Thyroid gland (tissue), 4 donors: ENCODE measurements around the gene SGCD. TPM values are rescaled to one million over a fixed set of nuclear protein-coding genes. Genes with fewer than 3 reads are reported as not detected.

Source experiments
- DNase-seq, 2 donors: peaks; one replicate each; pipeline ENCODE4 v3.0.0-alpha.2; 2019
- H3K27ac ChIP-seq, 3 donors: fragments of 200-600 bp; sonication (generic); 1 replicate in 2 of 3; 2 replicates in 1 of 3; pipeline ENCODE4 v1.5.1; 2016 to 2019; ENCODE audit warnings: mild to moderate bottlenecking in 1 of 3, moderate library complexity in 1 of 3
- H3K27me3 ChIP-seq: fragments of 200-600 bp; sonication (generic); one replicate; pipeline ENCODE4 v1.5.1; 2019
- H3K36me3 ChIP-seq, 2 donors: fragments of 200-600 bp; sonication (generic); one replicate each; pipeline ENCODE4 v1.5.1; 2016 to 2019
- H3K4me1 ChIP-seq, 2 donors: fragments of 200-600 bp; sonication (generic); one replicate each; pipeline ENCODE4 v1.5.1; 2017 to 2019
- H3K4me3 ChIP-seq, 3 donors: fragments of 200-600 bp; sonication (generic); replicated peaks in 1 of 3; 1 replicate in 2 of 3; 2 replicates in 1 of 3; pipeline ENCODE4 v1.5.1; 2016; ENCODE audit warnings: mild to moderate bottlenecking in 1 of 3
- H3K9me3 ChIP-seq: fragments of 200-600 bp; sonication (generic); one replicate; pipeline ENCODE4 v1.5.1; 2017
- POLR2A ChIP-seq, 2 donors: fragments of 450-650 bp; IDR thresholded peaks; one replicate each; pipeline ENCODE4 v1.6.1; 2017; ENCODE audit warnings: antibody characterized with exemption in 2 of 2, mild to moderate bottlenecking in 2 of 2, moderate library complexity in 1 of 2
- WGBS, 2 donors: methylation state at CpG; one replicate each; pipeline ENCODE4 v1.1.5; 2017; 5-methylcytosine and 5-hydroxymethylcytosine counted together
- intact Hi-C: fragments of 100-400 bp; cut with DNase I; formaldehyde crosslinking; loops from one replicate; pipeline ENCODE4 v1.15.1; 2023
- total RNA-seq, 4 donors: library from RNA; depleted of rRNA; stranded (reverse); fragments of >200 nt; gene quantifications; one replicate each; pipeline ENCODE4 v1.2.3, GENCODE V29; 2016
- TF ChIP-seq, protein P1 (sequence below), 6 experiments: fragments of 200-600 bp in 3 of 6; fragments of 450-650 bp in 3 of 6; sonication (generic) in 3 of 6; IDR thresholded peaks; one replicate each; pipeline ENCODE4 v1.5.1; 2016 to 2019; ENCODE audit warnings: antibody characterized with exemption in 6 of 6, mild to moderate bottlenecking in 2 of 6, inconsistent platforms in 1 of 6, moderate library complexity in 1 of 6

The SGCD gene
- total RNA-seq, 4 donors from 2014 or later: 7.4 to 20.1 (median 9.2) TPM

GRCh38 chr5:156691572-156691971, 364.6 kb downstream of the SGCD start:
- no peaks in the 10 kb centered on the region for H3K9me3 ChIP-seq
- no peak overlapping the region for H3K27ac ChIP-seq
- TF ChIP-seq, protein P1, sequence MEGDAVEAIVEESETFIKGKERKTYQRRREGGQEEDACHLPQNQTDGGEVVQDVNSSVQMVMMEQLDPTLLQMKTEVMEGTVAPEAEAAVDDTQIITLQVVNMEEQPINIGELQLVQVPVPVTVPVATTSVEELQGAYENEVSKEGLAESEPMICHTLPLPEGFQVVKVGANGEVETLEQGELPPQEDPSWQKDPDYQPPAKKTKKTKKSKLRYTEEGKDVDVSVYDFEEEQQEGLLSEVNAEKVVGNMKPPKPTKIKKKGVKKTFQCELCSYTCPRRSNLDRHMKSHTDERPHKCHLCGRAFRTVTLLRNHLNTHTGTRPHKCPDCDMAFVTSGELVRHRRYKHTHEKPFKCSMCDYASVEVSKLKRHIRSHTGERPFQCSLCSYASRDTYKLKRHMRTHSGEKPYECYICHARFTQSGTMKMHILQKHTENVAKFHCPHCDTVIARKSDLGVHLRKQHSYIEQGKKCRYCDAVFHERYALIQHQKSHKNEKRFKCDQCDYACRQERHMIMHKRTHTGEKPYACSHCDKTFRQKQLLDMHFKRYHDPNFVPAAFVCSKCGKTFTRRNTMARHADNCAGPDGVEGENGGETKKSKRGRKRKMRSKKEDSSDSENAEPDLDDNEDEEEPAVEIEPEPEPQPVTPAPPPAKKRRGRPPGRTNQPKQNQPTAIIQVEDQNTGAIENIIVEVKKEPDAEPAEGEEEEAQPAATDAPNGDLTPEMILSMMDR (IDR thresholded peaks at IDR 0.05): no peak
- TF ChIP-seq POLR2A (IDR thresholded peaks at IDR 0.05): no peak
- WGBS, 2 donors: 91 to 98% methylated on average over 2 of the region's 2 CpGs
- H3K27me3 ChIP-seq: no peaks in the 10 kb centered on the region
- intact Hi-C loops: no loop called here
- no peaks in the 10 kb centered on the region for H3K36me3 ChIP-seq
- no peaks in the 10 kb centered on the region for H3K4me1 ChIP-seq
- no peak for DNase-seq
- no peak overlapping the region for H3K4me3 ChIP-seq

- no peak for DNase-seq
- Histone ChIP-seq H3K4me3 (no peak overlapping the region), H3K4me1 (no peaks in the 10 kb centered on the region), H3K9me3 (no peaks in the 10 kb centered on the region), H3K27ac (no peak overlapping the region), H3K27me3 (no peaks in the 10 kb centered on the region), H3K36me3 (no peaks in the 10 kb centered on the region)
- TF ChIP-seq, protein P1 (IDR thresholded peaks at IDR 0.05): no peak
- no peak for TF ChIP-seq POLR2A (IDR thresholded peaks at IDR 0.05)
- 86 to 87% methylated on average over 1 of the region's 1 CpG for WGBS, 2 donors
- intact Hi-C loops: no loop called here
These were observed 366.1 kb downstream of the SGCD start for GRCh38 chr5:156693113-156693512.

- H3K27ac ChIP-seq: no peak overlapping the region
- WGBS, 2 donors: 82 to 86% methylated on average over 2 of the region's 2 CpGs
- H3K4me3 ChIP-seq: no peak overlapping the region
- H3K9me3 ChIP-seq: no peaks in the 10 kb centered on the region
- H3K27me3 ChIP-seq: no peaks in the 10 kb centered on the region
- H3K36me3 ChIP-seq: no peaks in the 10 kb centered on the region
- TF ChIP-seq, protein P1 (IDR thresholded peaks at IDR 0.05): no peak
- no peak for TF ChIP-seq POLR2A (IDR thresholded peaks at IDR 0.05)
- H3K4me1 ChIP-seq: no peaks in the 10 kb centered on the region
- no peak for DNase-seq
- intact Hi-C loops: no loop called here
These were observed 367.6 kb downstream of the SGCD start for GRCh38 chr5:156694598-156694997.

GRCh38 chr5:156695774-156696173, 368.8 kb downstream of the SGCD start:
- DNase-seq: no peak
- H3K9me3 ChIP-seq: no peaks in the 10 kb centered on the region
- intact Hi-C loops: no loop called here
- H3K4me1 ChIP-seq: no peaks in the 10 kb centered on the region
- no peaks in the 10 kb centered on the region for H3K36me3 ChIP-seq
- TF ChIP-seq POLR2A (IDR thresholded peaks at IDR 0.05): no peak
- TF ChIP-seq, protein P1 (IDR thresholded peaks at IDR 0.05): no peak
- no peaks in the 10 kb centered on the region for H3K27me3 ChIP-seq
- WGBS, 2 donors: 91 to 94% methylated on average over 2 of the region's 2 CpGs
- H3K4me3 ChIP-seq: no peak overlapping the region
- no peak overlapping the region for H3K27ac ChIP-seq

DNA sequence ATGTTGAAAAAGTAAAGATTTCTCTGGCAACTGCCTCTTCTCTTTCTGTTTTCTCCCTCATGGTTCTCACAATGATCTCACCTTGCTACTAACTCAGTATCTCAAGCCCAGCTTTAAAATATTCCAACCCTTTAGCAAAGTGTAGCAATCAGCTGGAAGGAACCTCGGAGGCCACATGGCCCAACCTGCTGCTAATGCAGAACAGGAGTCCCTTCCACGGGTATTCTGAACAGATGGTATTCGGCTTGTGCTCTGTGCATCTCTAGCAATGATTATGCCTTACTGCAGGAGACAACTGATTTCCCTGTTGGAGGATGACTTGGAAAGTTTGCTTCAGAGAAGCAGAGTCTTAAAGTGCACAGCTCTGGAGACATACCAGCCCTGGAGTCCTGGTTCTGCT, 371.4 kb downstream of the SGCD start:
- Histone ChIP-seq H3K27me3 (no peaks in the 10 kb centered on the region), H3K9me3 (no peaks in the 10 kb centered on the region), H3K4me3 (no peak overlapping the region), H3K4me1 (no peaks in the 10 kb centered on the region), H3K36me3 (no peaks in the 10 kb centered on the region), H3K27ac (no peak overlapping the region)
- no peak for TF ChIP-seq POLR2A (IDR thresholded peaks at IDR 0.05)
- TF ChIP-seq, protein P1 (IDR thresholded peaks at IDR 0.05): no peak
- DNase-seq: no peak
- WGBS, 2 donors: 60 to 64% methylated on average over 3 of the region's 3 CpGs
- intact Hi-C loops: no loop called here
